Heart left ventricle (tissue), 16 donors: ENCODE measurements around the gene HIPK4. TPM values are rescaled to one million over a fixed set of nuclear protein-coding genes. Genes with fewer than 3 reads are reported as not detected.
"Not testable (repeated sequence)": the region's sequence is repeated elsewhere in the genome, so short reads cannot be mapped to it uniquely, and the experiment has no call there.

Experiments
- ATAC-seq, 4 donors: fragments of 200-7000 bp; cut with Tn5 transposase; one replicate each; pipeline ENCODE4 v1.9.1; 2020 to 2022; ENCODE audit warnings: moderate library complexity in 4 of 4, mild to moderate bottlenecking in 3 of 4, moderate number of reproducible peaks in 1 of 4
- DNase-seq, 5 donors: peaks; one replicate each; pipeline ENCODE4 v3.0.0-alpha.2; 2020
- H3K27ac ChIP-seq, 12 donors: fragments of 200-600 bp; sonication (generic) in 4 of 12; one replicate each; pipeline versions ENCODE4 v1.5.0 to v1.8.0; 2016 to 2022; ENCODE audit warnings: mild to moderate bottlenecking in 2 of 12
- H3K27me3 ChIP-seq, 9 donors: fragments of 200-600 bp; sonication (generic) in 2 of 9; one replicate each; pipeline versions ENCODE4 v1.5.1 to v1.8.0; 2016 to 2022; ENCODE audit warnings: mild to moderate bottlenecking in 3 of 9
- H3K36me3 ChIP-seq, 9 donors: fragments of 200-600 bp; sonication (generic) in 2 of 9; one replicate each; pipeline versions ENCODE4 v1.5.0 to v1.8.0; 2018 to 2022; ENCODE audit warnings: mild to moderate bottlenecking in 2 of 9
- H3K4me1 ChIP-seq, 12 donors: fragments of 200-600 bp; sonication (generic) in 4 of 12; one replicate each; pipeline versions ENCODE4 v1.5.0 to v1.8.0; 2016 to 2022; ENCODE audit warnings: mild to moderate bottlenecking in 3 of 12
- H3K4me3 ChIP-seq, 12 donors: fragments of 200-600 bp; sonication (generic) in 4 of 12; one replicate each; pipeline versions ENCODE4 v1.5.0 to v1.8.0; 2017 to 2022; ENCODE audit warnings: mild to moderate bottlenecking in 9 of 12, moderate library complexity in 4 of 12
- H3K9me3 ChIP-seq, 12 donors: fragments of 200-600 bp; sonication (generic) in 4 of 12; one replicate each; pipeline versions ENCODE4 v1.5.0 to v1.8.0; 2016 to 2022; ENCODE audit warnings: mild to moderate bottlenecking in 1 of 12
- CTCF ChIP-seq, 12 donors: fragments of 200-600 bp; sonication (generic) in 4 of 12; IDR thresholded peaks; one replicate each; pipeline versions ENCODE4 v1.5.0 to v1.8.0; 2018 to 2022; ENCODE audit warnings: antibody characterized with exemption in 12 of 12, mild to moderate bottlenecking in 5 of 12
- POLR2A ChIP-seq, 2 donors: fragments of 450-650 bp; IDR thresholded peaks; one replicate each; pipeline ENCODE4 v1.6.1; 2017; ENCODE audit warnings: antibody characterized with exemption in 2 of 2, mild to moderate bottlenecking in 2 of 2, moderate library complexity in 2 of 2
- WGBS, 4 donors: extraction: QIAGEN DNeasy Blood & Tissue Kit in 2 of 4; methylation state at CpG; one replicate each; pipeline versions ENCODE4 v1.1.5 to v1.1.7; 2013 to 2018; 5-methylcytosine and 5-hydroxymethylcytosine counted together
- intact Hi-C, 10 donors: fragments of 100-400 bp; cut with DNase I; formaldehyde crosslinking; loops; one replicate each; pipeline versions ENCODE4 v1.11.1 to v1.14.2; 2022
- polyA plus RNA-seq, 2 donors: library from polyadenylated mRNA; stranded (reverse); fragments of 200-250 nt; gene quantifications; one replicate each; pipeline ENCODE4 v1.2.3, GENCODE V29; 2013
- total RNA-seq, 9 donors: library from RNA; depleted of rRNA in 2 of 9; stranded (reverse); fragments of >200 nt in 2 of 9; fragmentation: NEBNext Ultra II Directional in 3 of 9; extraction: Animal tissue kit (Norgen Biotek cat#: 25700) in 3 of 9; gene quantifications; one replicate each; pipeline versions ENCODE4 v1.1.0 to v1.2.4, GENCODE V29; 2016 to 2023
- donor health status: ischemic (EF 13 %, LVEDD 7.1; RV severe dilation, severe dysfunction).
- donor health status: healthy with polysubstance abuse.
- donor health status: DM: no; HTN: yes; CAD: no.
- donor health status: DM: no; HTN: no; CAD: no.
- donor health status: ischemic (EF 25% LVEDD 6.9; RV normal size, moderate dysfunction).
- donor health status: ischemic (EF 25% LVEDD 5.7; RV mildly dilated, moderate dysfunction).
- donor health status: healthy.
- donor health status: DM: yes; HTN: yes; CAD: no.
- donor health status: ischemic (EF 35%, LVEDD 5.7; RV mildly dilated, moderate dysfunction).
- donor health status: nonischemic (EF 11% LVEDD 7.7; RV severe dilation, severe dysfunction).
- donor health status: DM: yes; HTN: yes; CAD: no.
- donor health status: PGD.
- donor health status: ischemic (EF 29% LVEDD 5.4; RV normal size, mild dysfunction).
- donor health status: nonischemic (EF 23%, LVEDD 6.1; RV moderate dilation, normal function).

HIPK4 gene
- total and polyA plus RNA-seq, 11 donors, result 0.07 to 0.14 (median 0.12) TPM; not detected in 6

GRCh38 chr19:40431698-40432097 is 41.7 kb upstream of the HIPK4 start:
- Histone ChIP-seq H3K36me3 (no peaks in the 10 kb centered on the region), H3K4me1 (peaks cover 0 to 35% (median 20%) of the 10 kb centered on the region in 12 donors), H3K27me3 (no peaks in the 10 kb centered on the region), H3K9me3 (no peaks in the 10 kb centered on the region), H3K4me3 (no peak overlapping the region), H3K27ac (peak overlapping the region in 8 of 12 donors; percentile 28 to 99 (median 96))
- intact Hi-C loops, result no loop called here
- 85 to 93% (median 93%) methylated on average over 3 of the region's 3 CpGs for WGBS, 4 donors
- TF ChIP-seq CTCF (IDR thresholded peaks at IDR 0.05), result no peak
- no peak for TF ChIP-seq POLR2A (IDR thresholded peaks at IDR 0.05)
- ATAC-seq (no peak), DNase-seq (no peak)

GRCh38 chr19:40430242-40430641 is 40.3 kb upstream of the HIPK4 start:
- H3K4me3 ChIP-seq, H3K27ac ChIP-seq, DNase-seq, H3K9me3 ChIP-seq, H3K27me3 ChIP-seq, ATAC-seq, intact Hi-C loops, H3K36me3 ChIP-seq: not testable (repeated sequence)
- peaks cover 0 to 39% (median 20%) of the 10 kb centered on the region in 12 donors for H3K4me1 ChIP-seq
- 96 to 98% (median 97%) methylated on average over 10 of the region's 10 CpGs for WGBS, 4 donors

GRCh38 chr19:40428197-40428596 is 38.2 kb upstream of the HIPK4 start:
- WGBS, 4 donors, result 93 to 97% (median 96%) methylated on average over 7 of the region's 7 CpGs
- not testable (repeated sequence) for H3K9me3 ChIP-seq, H3K27me3 ChIP-seq, ATAC-seq, H3K27ac ChIP-seq, DNase-seq, H3K4me3 ChIP-seq, H3K36me3 ChIP-seq
- intact Hi-C loops, result loop anchor here in 2 of 10 donors (10.0 kb wide), 2 partner anchors 83 to 377 kb away; partner anchors contain the start of genes C19orf47 (in 1 of the 2) and PLD3 (in 1 of the 2)
- H3K4me1 ChIP-seq, result peaks cover 0 to 38% (median 27%) of the 10 kb centered on the region in 12 donors

- Histone ChIP-seq H3K27ac (peak within 1 kb of the TSS; percentile 92 to 100 (median 99)), H3K4me1 (peaks cover 0 to 44% (median 32%) of the 10 kb centered on the region in 12 donors), H3K9me3 (no peaks in the 10 kb centered on the region), H3K27me3 (no peaks in the 10 kb centered on the region), H3K36me3 (peaks cover 3 to 24% (median 16%) of the 10 kb centered on the region in 9 donors), H3K4me3 (peak within 1 kb of the TSS; percentile 58 to 98 (median 91))
- intact Hi-C loops, result loop anchor here in 4 of 10 donors (1.0 to 10.0 kb wide), 6 partner anchors 17 to 379 kb away; partner anchors contain the start of genes BLVRB (in 2 of the 4), C19orf47 (in 1 of the 4), PLD3 (in 1 of the 4) and SERTAD3 (in 1 of the 4)
- WGBS, 4 donors, result 0 to 1% (median 0%) methylated on average over 22 to 75 of the region's 75 CpGs
- DNase-seq, result peak; percentile 100
- peak in 11 of 12 donors; percentile 69 to 95 (median 81) for TF ChIP-seq CTCF (IDR thresholded peaks at IDR 0.05)
- peak; percentile 89 to 100 for TF ChIP-seq POLR2A (IDR thresholded peaks at IDR 0.05)
- ATAC-seq, result peak; percentile 91 to 97 (median 94)
Observed at GRCh38 chr19:40425450-40426287, 35.7 kb upstream of the HIPK4 start, which contains the start of gene SERTAD1. Gene SERTAD1, minus strand, starts transcription at chr19:40425992. Its CDS starts 2,446 bp downstream, at chr19:40423546.
